Measurements from ENCODE around the gene PSME3.

DNA sequence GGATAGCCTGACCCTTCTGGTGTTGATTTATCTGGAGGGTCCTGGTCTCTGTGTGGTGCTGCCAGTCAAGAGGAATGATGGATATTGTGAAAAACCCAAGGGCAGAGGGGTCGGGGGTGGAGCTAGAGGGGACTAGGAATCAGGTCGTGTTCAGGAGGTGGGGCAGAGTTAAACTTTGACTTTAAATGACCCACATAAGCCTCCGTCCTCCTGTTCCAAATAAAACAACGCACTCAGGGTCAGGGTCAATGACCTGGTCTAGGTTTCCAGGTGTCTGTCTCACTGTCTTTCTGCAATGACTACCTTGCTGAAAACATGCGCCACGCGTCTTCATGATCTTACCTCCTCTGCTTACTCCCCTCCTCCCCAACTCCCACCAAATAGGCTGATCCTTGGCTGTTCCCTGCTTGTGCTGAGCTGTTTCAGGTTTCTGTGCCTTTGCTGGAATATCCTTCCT lies 32.5 kb downstream of the PSME3 start:
- TF ChIP-seq, protein P1, sequence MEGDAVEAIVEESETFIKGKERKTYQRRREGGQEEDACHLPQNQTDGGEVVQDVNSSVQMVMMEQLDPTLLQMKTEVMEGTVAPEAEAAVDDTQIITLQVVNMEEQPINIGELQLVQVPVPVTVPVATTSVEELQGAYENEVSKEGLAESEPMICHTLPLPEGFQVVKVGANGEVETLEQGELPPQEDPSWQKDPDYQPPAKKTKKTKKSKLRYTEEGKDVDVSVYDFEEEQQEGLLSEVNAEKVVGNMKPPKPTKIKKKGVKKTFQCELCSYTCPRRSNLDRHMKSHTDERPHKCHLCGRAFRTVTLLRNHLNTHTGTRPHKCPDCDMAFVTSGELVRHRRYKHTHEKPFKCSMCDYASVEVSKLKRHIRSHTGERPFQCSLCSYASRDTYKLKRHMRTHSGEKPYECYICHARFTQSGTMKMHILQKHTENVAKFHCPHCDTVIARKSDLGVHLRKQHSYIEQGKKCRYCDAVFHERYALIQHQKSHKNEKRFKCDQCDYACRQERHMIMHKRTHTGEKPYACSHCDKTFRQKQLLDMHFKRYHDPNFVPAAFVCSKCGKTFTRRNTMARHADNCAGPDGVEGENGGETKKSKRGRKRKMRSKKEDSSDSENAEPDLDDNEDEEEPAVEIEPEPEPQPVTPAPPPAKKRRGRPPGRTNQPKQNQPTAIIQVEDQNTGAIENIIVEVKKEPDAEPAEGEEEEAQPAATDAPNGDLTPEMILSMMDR (IDR thresholded peaks at IDR 0.05): no peak
- no peak for TF ChIP-seq POLR2A (IDR thresholded peaks at IDR 0.05)

Data from heart left ventricle (tissue), 13 donors.